Breast epithelium (tissue), 4 donors: ENCODE measurements around the gene PIP4K2B. TPM values are rescaled to one million over a fixed set of nuclear protein-coding genes. Genes with fewer than 3 reads are reported as not detected.

ENCODE experiments used
- DNase-seq, 2 donors: peaks; one replicate each; pipeline ENCODE4 v3.0.0-alpha.2; 2019; ENCODE audit warnings: low spot score in 2 of 2
- H3K27ac ChIP-seq, 2 donors: fragments of 200-600 bp; sonication (generic) in 1 of 2; one replicate each; pipeline ENCODE4 v1.5.1; 2016 to 2019; ENCODE audit warnings: mild to moderate bottlenecking in 1 of 2
- H3K27me3 ChIP-seq, 2 donors: fragments of 200-600 bp; sonication (generic) in 1 of 2; one replicate each; pipeline versions ENCODE4 v1.5.1 to v1.6.0; 2017 to 2019; ENCODE audit warnings: control low read depth in 1 of 2, mild to moderate bottlenecking in 1 of 2
- H3K36me3 ChIP-seq: fragments of 200-600 bp; one replicate; pipeline ENCODE4 v1.5.1; 2019
- H3K4me1 ChIP-seq, 2 donors: fragments of 200-600 bp; sonication (generic); one replicate each; pipeline ENCODE4 v1.5.1; 2016 to 2019; ENCODE audit warnings: control low read depth in 1 of 2
- H3K4me3 ChIP-seq, 3 donors: fragments of 200-600 bp; sonication (generic); 1 replicate in 2 of 3; 2 replicates in 1 of 3; pipeline ENCODE4 v1.5.1; 2016 to 2019; ENCODE audit warnings: mild to moderate bottlenecking in 3 of 3, moderate library complexity in 2 of 3
- H3K9me3 ChIP-seq, 2 donors: fragments of 200-600 bp; sonication (generic) in 1 of 2; one replicate each; pipeline ENCODE4 v1.5.1; 2016 to 2019; ENCODE audit warnings: control low read depth in 1 of 2
- POLR2A ChIP-seq: fragments of 450-650 bp; IDR thresholded peaks from one replicate; pipeline ENCODE4 v1.6.1; 2016; ENCODE audit warnings: antibody characterized with exemption, mild to moderate bottlenecking, moderate library complexity
- POLR2AphosphoS5 ChIP-seq, 3 donors: sonication (generic); formaldehyde crosslinking; IDR thresholded peaks; one replicate each; pipeline ENCODE4 v1.6.1; 2017; ENCODE audit warnings: antibody characterized with exemption in 3 of 3
- intact Hi-C: fragments of 100-400 bp; cut with DNase I; formaldehyde crosslinking; loops from one replicate; pipeline ENCODE4 v1.15.1; 2023; ENCODE audit warnings: low total_unique reads
- total RNA-seq, 3 donors: library from RNA; depleted of rRNA; stranded (reverse); fragments of >200 nt; gene quantifications; one replicate each; pipeline ENCODE4 v1.1.0, GENCODE V29; 2016
- TF ChIP-seq, protein P1 (sequence below), 3 donors: fragments of 450-650 bp; IDR thresholded peaks; one replicate each; pipeline ENCODE4 v1.5.1; 2016 to 2017; ENCODE audit warnings: antibody characterized with exemption in 3 of 3, mild to moderate bottlenecking in 3 of 3, moderate library complexity in 3 of 3

The PIP4K2B gene
- total RNA-seq, 3 donors from 2014 or later, result 43.0 to 52.8 (median 43.6) TPM

DNA sequence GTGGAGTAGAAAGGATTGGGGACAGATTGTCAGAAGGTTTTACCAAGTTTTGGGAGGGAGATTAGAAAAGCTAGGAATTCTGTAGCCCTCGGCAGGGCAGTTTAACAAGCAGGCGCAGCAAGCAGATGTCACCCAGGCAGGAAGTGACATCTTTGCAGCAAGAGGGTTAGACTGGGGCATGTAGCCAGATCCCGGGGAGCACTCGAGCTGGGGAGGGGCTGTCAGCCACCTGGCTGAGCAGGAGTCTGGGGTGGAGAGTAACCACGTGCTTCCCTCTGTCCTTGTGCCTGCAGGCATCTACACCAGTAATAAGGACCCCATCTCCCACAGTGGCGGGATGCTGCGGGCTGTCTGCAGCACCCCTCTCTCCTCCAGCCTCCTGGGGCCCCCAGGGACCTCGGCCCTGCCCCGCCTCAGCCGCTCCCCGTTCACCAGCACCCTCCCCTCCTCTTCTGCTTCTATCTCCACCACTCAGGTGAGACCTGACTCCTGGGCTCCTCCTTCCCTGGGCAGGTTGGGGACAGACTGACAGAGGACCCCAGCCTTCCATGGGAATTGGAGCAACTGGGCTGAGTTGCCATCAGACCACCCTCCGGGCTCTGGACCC lies 82.1 kb downstream of the PIP4K2B start:
- H3K4me3 ChIP-seq, result no peak overlapping the region
- no peaks in the 10 kb centered on the region for H3K4me1 ChIP-seq
- TF ChIP-seq, protein P1, sequence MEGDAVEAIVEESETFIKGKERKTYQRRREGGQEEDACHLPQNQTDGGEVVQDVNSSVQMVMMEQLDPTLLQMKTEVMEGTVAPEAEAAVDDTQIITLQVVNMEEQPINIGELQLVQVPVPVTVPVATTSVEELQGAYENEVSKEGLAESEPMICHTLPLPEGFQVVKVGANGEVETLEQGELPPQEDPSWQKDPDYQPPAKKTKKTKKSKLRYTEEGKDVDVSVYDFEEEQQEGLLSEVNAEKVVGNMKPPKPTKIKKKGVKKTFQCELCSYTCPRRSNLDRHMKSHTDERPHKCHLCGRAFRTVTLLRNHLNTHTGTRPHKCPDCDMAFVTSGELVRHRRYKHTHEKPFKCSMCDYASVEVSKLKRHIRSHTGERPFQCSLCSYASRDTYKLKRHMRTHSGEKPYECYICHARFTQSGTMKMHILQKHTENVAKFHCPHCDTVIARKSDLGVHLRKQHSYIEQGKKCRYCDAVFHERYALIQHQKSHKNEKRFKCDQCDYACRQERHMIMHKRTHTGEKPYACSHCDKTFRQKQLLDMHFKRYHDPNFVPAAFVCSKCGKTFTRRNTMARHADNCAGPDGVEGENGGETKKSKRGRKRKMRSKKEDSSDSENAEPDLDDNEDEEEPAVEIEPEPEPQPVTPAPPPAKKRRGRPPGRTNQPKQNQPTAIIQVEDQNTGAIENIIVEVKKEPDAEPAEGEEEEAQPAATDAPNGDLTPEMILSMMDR (IDR thresholded peaks at IDR 0.05), result no peak
- no peak for TF ChIP-seq POLR2A
- no peak for TF ChIP-seq POLR2AphosphoS5 (IDR thresholded peaks at IDR 0.05)
- no peak overlapping the region for H3K27ac ChIP-seq
- peaks cover 15% of the 10 kb centered on the region for H3K36me3 ChIP-seq
- intact Hi-C loops, result no loop called here
- H3K9me3 ChIP-seq, result no peaks in the 10 kb centered on the region
- DNase-seq, result no peak
- no peaks in the 10 kb centered on the region for H3K27me3 ChIP-seq

- no peaks in the 10 kb centered on the region for H3K4me1 ChIP-seq
- H3K9me3 ChIP-seq, result no peaks in the 10 kb centered on the region
- no peak overlapping the region for H3K4me3 ChIP-seq
- H3K27me3 ChIP-seq, result no peaks in the 10 kb centered on the region
- TF ChIP-seq, protein P1 (IDR thresholded peaks at IDR 0.05), result no peak
- TF ChIP-seq POLR2AphosphoS5 (IDR thresholded peaks at IDR 0.05) (no peak), POLR2A (no peak)
- peaks cover 19% of the 10 kb centered on the region for H3K36me3 ChIP-seq
- intact Hi-C loops, result no loop called here
- no peak for DNase-seq
- H3K27ac ChIP-seq, result no peak overlapping the region
Measured at GRCh38 chr17:38716368-38717005, 82.9 kb downstream of the PIP4K2B start.

Other genes with a start within 250 kb of the PIP4K2B start
- 10 to 100 TPM in 1 of 3 donors, 1 to 10 TPM in 2; 4.2 to 10.8 (median 8.8) TPM for gene SRCIN1, start 193.6 kb downstream of the PIP4K2B start, total RNA-seq
- gene EPOP, start 124.6 kb downstream of the PIP4K2B start, total RNA-seq, result 1 to 10 TPM; 2.0 to 2.1 (median 2.0) TPM
- gene MLLT6, start 94.3 kb downstream of the PIP4K2B start, total RNA-seq, result 100 to 1,000 TPM in 1 of 3 donors, 10 to 100 TPM in 2; 41.9 to 101 (median 90.5) TPM
- 10 to 100 TPM in 2 of 3 donors, 1 to 10 TPM in 1; 8.9 to 15.0 (median 12.5) TPM for gene CISD3, start 69.2 kb downstream of the PIP4K2B start, total RNA-seq
- 1 to 10 TPM; 6.4 to 9.5 (median 9.3) TPM for gene PCGF2, start 51.2 kb downstream of the PIP4K2B start, total RNA-seq
- gene PSMB3, start 46.8 kb downstream of the PIP4K2B start, total RNA-seq, result 100 to 1,000 TPM; 132 to 214 (median 167) TPM
- 10 to 100 TPM; 22.1 to 42.0 (median 28.2) TPM for gene CWC25, start 25.8 kb upstream of the PIP4K2B start, total RNA-seq
- 1,000 to 10,000 TPM; 1,871 to 2,586 (median 2,024) TPM for gene RPL23, start 54.2 kb upstream of the PIP4K2B start, total RNA-seq
- gene LASP1, start 70.5 kb upstream of the PIP4K2B start, total RNA-seq, result 100 to 1,000 TPM in 1 of 3 donors, 10 to 100 TPM in 2; 88.7 to 145 (median 92.8) TPM
- gene FBXO47, start 167.8 kb upstream of the PIP4K2B start, total RNA-seq, result not detected